ENCODE results near the gene PSMB7. TPM values are rescaled to one million over a fixed set of nuclear protein-coding genes. Genes with fewer than 3 reads are reported as not detected.

Gene PSMB7
- total RNA-seq, 5 donors from 2014 or later (not counting 1 experiment from before 2014, with no cell fraction given) = 62.6 to 75.8 (median 68.6) TPM

GRCh38 chr9:124440786-124441185, 25.5 kb upstream of the PSMB7 start:
- ChIA-PET CTCF (interaction anchor here in 1 of 2 donors (0.7 kb wide), 1 partner anchor 1910 kb away, joined by 6 read pairs; no protein-coding TSS in a partner anchor), POLR2A (no interaction called here)
- H3K36me3 Mint-ChIP-seq = no peaks in the 10 kb centered on the region
- 83% methylated on average over 7 of the region's 10 CpGs for WGBS (ENCODE audit: insufficient coverage)
- H3K27me3 ChIP-seq (replicated peaks in 1 of 2; ENCODE audit: control insufficient read depth in 2 of 2, extremely low read depth in 1 of 2, insufficient read depth in 2 of 2, low read length in 1 of 2) = peaks cover 3 to 38% of the 10 kb centered on the region in 2 experiments
- H3K4me3 Mint-ChIP-seq = no peak overlapping the region
- no peaks in the 10 kb centered on the region for H3K36me3 ChIP-seq (ENCODE audit: control insufficient read depth in 2 of 2, extremely low read depth in 1 of 2, insufficient read depth in 1 of 2, low read length in 1 of 2)
- H3K4me1 ChIP-seq (ENCODE audit: control insufficient read depth in 1 of 2, extremely low read depth in 1 of 2, insufficient read depth in 2 of 2, low read length in 2 of 2) = no peaks in the 10 kb centered on the region
- no peaks in the 10 kb centered on the region for H3K4me1 Mint-ChIP-seq
- H3K27me3 Mint-ChIP-seq = peaks cover 30 to 39% of the 10 kb centered on the region in 2 donors
- ATAC-seq (replicated peaks in 1 of 4) (no peak), DNase-seq (no peak)
- no peak overlapping the region for H3K27ac Mint-ChIP-seq
- peaks cover 0 to 3% (median 0%) of the 10 kb centered on the region in 3 donors for H3K9me3 Mint-ChIP-seq
- no peak overlapping the region for H3K27ac ChIP-seq (ENCODE audit: low read length)
- H3K9me3 ChIP-seq = no peaks in the 10 kb centered on the region
- H3K4me3 ChIP-seq (ENCODE audit: control insufficient read depth in 1 of 2, extremely low read depth in 1 of 2, low read length in 1 of 2) = no peak overlapping the region

GRCh38 chr9:124439686-124440243, 24.5 kb upstream of the PSMB7 start:
- Histone ChIP-seq H3K27me3 (replicated peaks in 1 of 2; ENCODE audit: control insufficient read depth in 2 of 2, extremely low read depth in 1 of 2, insufficient read depth in 2 of 2, low read length in 1 of 2) (peaks cover 3 to 32% of the 10 kb centered on the region in 2 experiments), H3K4me3 (ENCODE audit: control insufficient read depth in 1 of 2, extremely low read depth in 1 of 2, low read length in 1 of 2) (no peak overlapping the region), H3K27ac (ENCODE audit: low read length) (no peak overlapping the region), H3K36me3 (ENCODE audit: control insufficient read depth in 2 of 2, extremely low read depth in 1 of 2, insufficient read depth in 1 of 2, low read length in 1 of 2) (no peaks in the 10 kb centered on the region), H3K4me1 (ENCODE audit: control insufficient read depth in 1 of 2, extremely low read depth in 1 of 2, insufficient read depth in 2 of 2, low read length in 2 of 2) (no peaks in the 10 kb centered on the region), H3K9me3 (no peaks in the 10 kb centered on the region)
- CTCF ChIA-PET = no interaction called here
- H3K4me3 Mint-ChIP-seq = no peak overlapping the region
- no peak for DNase-seq
- no peak for ATAC-seq (replicated peaks in 1 of 4)
- POLR2A ChIA-PET = no interaction called here
- peaks cover 26 to 36% of the 10 kb centered on the region in 2 donors for H3K27me3 Mint-ChIP-seq
- no peak overlapping the region for H3K27ac Mint-ChIP-seq
- H3K4me1 Mint-ChIP-seq = no peaks in the 10 kb centered on the region
- H3K36me3 Mint-ChIP-seq = no peaks in the 10 kb centered on the region
- peaks cover 0 to 3% (median 0%) of the 10 kb centered on the region in 3 donors for H3K9me3 Mint-ChIP-seq
- 81% methylated on average over 1 of the region's 6 CpGs for WGBS (ENCODE audit: insufficient coverage)

- no peaks in the 10 kb centered on the region for H3K36me3 ChIP-seq (ENCODE audit: control insufficient read depth in 2 of 2, extremely low read depth in 1 of 2, insufficient read depth in 1 of 2, low read length in 1 of 2)
- POLR2A ChIA-PET = no interaction called here
- no peaks in the 10 kb centered on the region for H3K4me1 Mint-ChIP-seq
- H3K36me3 Mint-ChIP-seq = no peaks in the 10 kb centered on the region
- H3K27me3 ChIP-seq (replicated peaks in 1 of 2; ENCODE audit: control insufficient read depth in 2 of 2, extremely low read depth in 1 of 2, insufficient read depth in 2 of 2, low read length in 1 of 2) = peaks cover 3 to 32% of the 10 kb centered on the region in 2 experiments
- DNase-seq (no peak), ATAC-seq (replicated peaks in 1 of 4) (no peak)
- H3K27ac Mint-ChIP-seq = no peak overlapping the region
- WGBS (ENCODE audit: insufficient coverage) = no CpG with 5 or more reads among the region's 1 CpG
- peaks cover 0 to 3% (median 0%) of the 10 kb centered on the region in 3 donors for H3K9me3 Mint-ChIP-seq
- no peak overlapping the region for H3K4me3 Mint-ChIP-seq
- H3K9me3 ChIP-seq = no peaks in the 10 kb centered on the region
- H3K27me3 Mint-ChIP-seq = peaks cover 25 to 34% of the 10 kb centered on the region in 2 donors
- no peak overlapping the region for H3K27ac ChIP-seq (ENCODE audit: low read length)
- CTCF ChIA-PET = no interaction called here
- H3K4me1 ChIP-seq (ENCODE audit: control insufficient read depth in 1 of 2, extremely low read depth in 1 of 2, insufficient read depth in 2 of 2, low read length in 2 of 2) = no peaks in the 10 kb centered on the region
- H3K4me3 ChIP-seq (ENCODE audit: control insufficient read depth in 1 of 2, extremely low read depth in 1 of 2, low read length in 1 of 2) = no peak overlapping the region
Measured at GRCh38 chr9:124439086-124439485, 23.8 kb upstream of the PSMB7 start.

GRCh38 chr9:124438091-124438490, 22.8 kb upstream of the PSMB7 start:
- Mint-ChIP-seq H3K27me3 (peaks cover 20 to 29% of the 10 kb centered on the region in 2 donors), H3K27ac (no peak overlapping the region), H3K4me1 (no peaks in the 10 kb centered on the region), H3K9me3 (peaks cover 0 to 3% (median 0%) of the 10 kb centered on the region in 3 donors), H3K4me3 (no peak overlapping the region), H3K36me3 (no peaks in the 10 kb centered on the region)
- no peak for DNase-seq
- H3K9me3 ChIP-seq = no peaks in the 10 kb centered on the region
- no peaks in the 10 kb centered on the region for H3K36me3 ChIP-seq (ENCODE audit: control insufficient read depth in 2 of 2, extremely low read depth in 1 of 2, insufficient read depth in 1 of 2, low read length in 1 of 2)
- ATAC-seq (replicated peaks in 1 of 4) = no peak
- peaks cover 3 to 37% of the 10 kb centered on the region in 2 experiments for H3K27me3 ChIP-seq (replicated peaks in 1 of 2; ENCODE audit: control insufficient read depth in 2 of 2, extremely low read depth in 1 of 2, insufficient read depth in 2 of 2, low read length in 1 of 2)
- no peak overlapping the region for H3K27ac ChIP-seq (ENCODE audit: low read length)
- H3K4me1 ChIP-seq (ENCODE audit: control insufficient read depth in 1 of 2, extremely low read depth in 1 of 2, insufficient read depth in 2 of 2, low read length in 2 of 2) = no peaks in the 10 kb centered on the region
- ChIA-PET CTCF (no interaction called here), POLR2A (no interaction called here)
- 93% methylated on average over 9 of the region's 9 CpGs for WGBS (ENCODE audit: insufficient coverage)
- H3K4me3 ChIP-seq (ENCODE audit: control insufficient read depth in 1 of 2, extremely low read depth in 1 of 2, low read length in 1 of 2) = no peak overlapping the region

- Mint-ChIP-seq H3K36me3 (no peaks in the 10 kb centered on the region), H3K27me3 (peaks cover 23 to 29% of the 10 kb centered on the region in 2 donors), H3K4me3 (no peak overlapping the region), H3K4me1 (no peaks in the 10 kb centered on the region), H3K27ac (no peak overlapping the region), H3K9me3 (peaks cover 0 to 3% (median 0%) of the 10 kb centered on the region in 3 donors)
- Histone ChIP-seq H3K27ac (ENCODE audit: low read length) (no peak overlapping the region), H3K27me3 (replicated peaks in 1 of 2; ENCODE audit: control insufficient read depth in 2 of 2, extremely low read depth in 1 of 2, insufficient read depth in 2 of 2, low read length in 1 of 2) (peaks cover under 1 to 37% of the 10 kb centered on the region in 2 experiments), H3K4me1 (ENCODE audit: control insufficient read depth in 1 of 2, extremely low read depth in 1 of 2, insufficient read depth in 2 of 2, low read length in 2 of 2) (no peaks in the 10 kb centered on the region), H3K9me3 (no peaks in the 10 kb centered on the region), H3K36me3 (ENCODE audit: control insufficient read depth in 2 of 2, extremely low read depth in 1 of 2, insufficient read depth in 1 of 2, low read length in 1 of 2) (no peaks in the 10 kb centered on the region), H3K4me3 (ENCODE audit: control insufficient read depth in 1 of 2, extremely low read depth in 1 of 2, low read length in 1 of 2) (no peak overlapping the region)
- DNase-seq = no peak
- ChIA-PET POLR2A (no interaction called here), CTCF (no interaction called here)
- WGBS (ENCODE audit: insufficient coverage) = 76% methylated on average over 3 of the region's 3 CpGs
- no peak for ATAC-seq (replicated peaks in 1 of 4)
Measured at GRCh38 chr9:124437086-124437485, 21.8 kb upstream of the PSMB7 start.

- Histone ChIP-seq H3K36me3 (ENCODE audit: control insufficient read depth in 2 of 2, extremely low read depth in 1 of 2, insufficient read depth in 1 of 2, low read length in 1 of 2) (no peaks in the 10 kb centered on the region), H3K4me1 (ENCODE audit: control insufficient read depth in 1 of 2, extremely low read depth in 1 of 2, insufficient read depth in 2 of 2, low read length in 2 of 2) (no peaks in the 10 kb centered on the region), H3K27me3 (replicated peaks in 1 of 2; ENCODE audit: control insufficient read depth in 2 of 2, extremely low read depth in 1 of 2, insufficient read depth in 2 of 2, low read length in 1 of 2) (peaks cover 0 to 33% of the 10 kb centered on the region in 2 experiments), H3K27ac (ENCODE audit: low read length) (no peak overlapping the region), H3K9me3 (no peaks in the 10 kb centered on the region), H3K4me3 (ENCODE audit: control insufficient read depth in 1 of 2, extremely low read depth in 1 of 2, low read length in 1 of 2) (no peak overlapping the region)
- Mint-ChIP-seq H3K4me3 (no peak overlapping the region), H3K27me3 (peaks cover 18 to 22% of the 10 kb centered on the region in 2 donors), H3K27ac (no peak overlapping the region), H3K36me3 (no peaks in the 10 kb centered on the region), H3K9me3 (peaks cover 0 to 3% (median 0%) of the 10 kb centered on the region in 3 donors), H3K4me1 (no peaks in the 10 kb centered on the region)
- ChIA-PET POLR2A (no interaction called here), CTCF (no interaction called here)
- DNase-seq (no peak), ATAC-seq (replicated peaks in 1 of 4) (no peak)
Measured at GRCh38 chr9:124436320-124436719, 21.1 kb upstream of the PSMB7 start.

- DNase-seq (no peak), ATAC-seq (replicated peaks in 1 of 4) (no peak)
- Mint-ChIP-seq H3K4me3 (no peak overlapping the region), H3K9me3 (no peaks in the 10 kb centered on the region), H3K36me3 (no peaks in the 10 kb centered on the region), H3K27me3 (peaks cover 0 to 6% of the 10 kb centered on the region in 2 donors), H3K4me1 (no peaks in the 10 kb centered on the region), H3K27ac (no peak overlapping the region)
- CTCF ChIA-PET = interaction anchor here in 1 of 2 donors (1.1 kb wide), 1 partner anchor 9 kb away, joined by 3 read pairs; no protein-coding TSS in a partner anchor
- Histone ChIP-seq H3K36me3 (ENCODE audit: control insufficient read depth in 2 of 2, extremely low read depth in 1 of 2, insufficient read depth in 1 of 2, low read length in 1 of 2) (no peaks in the 10 kb centered on the region), H3K4me3 (ENCODE audit: control insufficient read depth in 1 of 2, extremely low read depth in 1 of 2, low read length in 1 of 2) (no peak overlapping the region), H3K27me3 (replicated peaks in 1 of 2; ENCODE audit: control insufficient read depth in 2 of 2, extremely low read depth in 1 of 2, insufficient read depth in 2 of 2, low read length in 1 of 2) (peaks cover 0 to 9% of the 10 kb centered on the region in 2 experiments), H3K9me3 (no peaks in the 10 kb centered on the region), H3K4me1 (ENCODE audit: control insufficient read depth in 1 of 2, extremely low read depth in 1 of 2, insufficient read depth in 2 of 2, low read length in 2 of 2) (no peaks in the 10 kb centered on the region), H3K27ac (ENCODE audit: low read length) (no peak overlapping the region)
- POLR2A ChIA-PET = no interaction called here
- 77% methylated on average over 4 of the region's 4 CpGs for WGBS (ENCODE audit: insufficient coverage)
Measured at GRCh38 chr9:124429530-124429867, 14.3 kb upstream of the PSMB7 start.

Measured in T-cell (primary cell).